ENCODE results near the gene TMEM39A. TPM values are rescaled to one million over a fixed set of nuclear protein-coding genes. Genes with fewer than 3 reads are reported as not detected.

Gene TMEM39A, protein sequence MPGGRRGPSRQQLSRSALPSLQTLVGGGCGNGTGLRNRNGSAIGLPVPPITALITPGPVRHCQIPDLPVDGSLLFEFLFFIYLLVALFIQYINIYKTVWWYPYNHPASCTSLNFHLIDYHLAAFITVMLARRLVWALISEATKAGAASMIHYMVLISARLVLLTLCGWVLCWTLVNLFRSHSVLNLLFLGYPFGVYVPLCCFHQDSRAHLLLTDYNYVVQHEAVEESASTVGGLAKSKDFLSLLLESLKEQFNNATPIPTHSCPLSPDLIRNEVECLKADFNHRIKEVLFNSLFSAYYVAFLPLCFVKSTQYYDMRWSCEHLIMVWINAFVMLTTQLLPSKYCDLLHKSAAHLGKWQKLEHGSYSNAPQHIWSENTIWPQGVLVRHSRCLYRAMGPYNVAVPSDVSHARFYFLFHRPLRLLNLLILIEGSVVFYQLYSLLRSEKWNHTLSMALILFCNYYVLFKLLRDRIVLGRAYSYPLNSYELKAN
- polyA plus RNA-seq (ENCODE audit: low read depth in 6 of 6) = 10 to 100 TPM in 4 of 6 donors, 1 to 10 TPM in 2; 3.5 to 16.1 (median 10.7) TPM

DNA sequence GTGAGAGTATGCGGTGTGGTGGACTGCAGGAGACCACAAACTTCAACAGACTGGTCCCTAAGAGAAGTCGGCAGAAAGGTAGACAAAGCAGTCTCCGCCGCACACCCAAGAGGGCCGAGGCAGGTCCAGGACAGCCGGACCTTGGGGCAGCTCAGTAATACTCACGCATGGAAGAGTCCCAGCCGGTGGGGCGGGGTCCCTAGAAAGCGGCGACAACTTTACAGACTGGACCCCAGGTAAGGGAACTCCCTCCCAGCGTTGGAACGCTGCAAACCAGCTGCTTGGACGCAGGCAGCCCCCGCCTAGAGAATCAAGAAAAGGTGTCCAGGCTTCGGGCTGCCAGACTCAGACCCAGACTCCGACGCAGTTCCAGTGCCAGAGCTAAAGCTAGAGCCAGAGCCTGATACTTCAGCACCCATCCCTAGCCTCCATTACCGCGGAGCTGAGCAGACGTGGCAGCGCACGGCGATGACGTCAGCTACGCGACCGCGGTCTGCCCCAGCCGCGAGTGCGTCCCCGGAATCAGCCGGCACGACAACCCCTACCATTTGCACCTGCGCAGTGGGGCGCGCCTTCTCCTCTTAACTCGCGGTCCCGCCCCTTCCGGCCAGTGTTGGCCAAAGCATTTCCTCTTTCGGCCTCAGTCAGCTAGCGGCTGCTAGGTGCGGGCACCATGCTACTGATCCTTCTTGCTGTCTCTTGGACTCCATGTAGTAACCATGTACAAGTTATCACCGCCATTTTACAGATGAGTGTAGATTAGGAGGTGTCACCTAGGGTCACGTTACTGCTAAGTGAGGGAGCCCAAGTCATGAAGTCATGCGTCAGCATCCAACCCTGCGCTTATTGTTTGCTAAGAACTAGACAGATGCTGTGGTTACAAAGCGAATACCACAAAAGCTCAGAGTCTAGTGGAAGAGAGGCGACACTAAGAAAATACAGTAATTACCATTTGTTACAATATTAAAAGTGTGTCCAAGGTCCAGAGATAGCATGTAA, at the start of gene TMEM39A:
TSS of gene TMEM39A (minus strand) at position 445 of the 999 bp plus-strand sequence. CDS start 1,541 bp downstream, outside the sequence.
- H3K27ac Mint-ChIP-seq = peak within 1 kb of the TSS; percentile 97 to 99 (median 97)
- peak within 1 kb of the TSS; percentile 86 to 99 (median 95) for H3K4me3 Mint-ChIP-seq
- ATAC-seq (ENCODE audit: low read depth in 2 of 2) (peak; percentile 86 to 87), DNase-seq (peak; percentile 98)
- peaks cover 19 to 35% (median 27%) of the 10 kb centered on the region in 3 donors for H3K4me1 Mint-ChIP-seq
- no peaks in the 10 kb centered on the region for H3K27me3 Mint-ChIP-seq
- peaks cover 0 to 4% (median 3%) of the 10 kb centered on the region in 7 donors for H3K9me3 Mint-ChIP-seq
- peaks cover under 1 to 7% of the 10 kb centered on the region in 2 donors for H3K36me3 Mint-ChIP-seq

DNA sequence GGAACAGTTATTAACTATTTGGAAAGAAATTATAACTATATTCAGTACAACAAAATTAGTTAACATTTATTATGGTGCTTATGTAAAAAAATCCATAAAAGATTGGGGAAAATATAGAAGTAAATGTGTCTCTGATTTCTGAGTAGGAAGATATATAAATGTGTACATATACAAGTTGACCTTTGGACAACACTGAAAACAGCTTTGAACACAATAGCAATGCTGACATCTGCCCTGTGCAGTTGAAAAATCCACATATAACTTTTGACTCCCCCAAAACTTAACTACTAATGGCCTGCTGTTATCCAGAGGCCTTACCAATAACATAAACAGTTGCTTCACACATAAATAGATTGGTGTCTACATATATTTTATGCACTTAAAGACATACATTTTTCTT, 47.3 kb upstream of the TMEM39A start:
- Mint-ChIP-seq H3K4me3 (no peak overlapping the region), H3K4me1 (peaks cover 5 to 15% (median 12%) of the 10 kb centered on the region in 3 donors), H3K36me3 (peaks cover 30 to 39% of the 10 kb centered on the region in 2 donors), H3K9me3 (no peaks in the 10 kb centered on the region), H3K27me3 (no peaks in the 10 kb centered on the region), H3K27ac (no peak overlapping the region)
- DNase-seq (no peak), ATAC-seq (ENCODE audit: low read depth in 2 of 2) (no peak)

DNA sequence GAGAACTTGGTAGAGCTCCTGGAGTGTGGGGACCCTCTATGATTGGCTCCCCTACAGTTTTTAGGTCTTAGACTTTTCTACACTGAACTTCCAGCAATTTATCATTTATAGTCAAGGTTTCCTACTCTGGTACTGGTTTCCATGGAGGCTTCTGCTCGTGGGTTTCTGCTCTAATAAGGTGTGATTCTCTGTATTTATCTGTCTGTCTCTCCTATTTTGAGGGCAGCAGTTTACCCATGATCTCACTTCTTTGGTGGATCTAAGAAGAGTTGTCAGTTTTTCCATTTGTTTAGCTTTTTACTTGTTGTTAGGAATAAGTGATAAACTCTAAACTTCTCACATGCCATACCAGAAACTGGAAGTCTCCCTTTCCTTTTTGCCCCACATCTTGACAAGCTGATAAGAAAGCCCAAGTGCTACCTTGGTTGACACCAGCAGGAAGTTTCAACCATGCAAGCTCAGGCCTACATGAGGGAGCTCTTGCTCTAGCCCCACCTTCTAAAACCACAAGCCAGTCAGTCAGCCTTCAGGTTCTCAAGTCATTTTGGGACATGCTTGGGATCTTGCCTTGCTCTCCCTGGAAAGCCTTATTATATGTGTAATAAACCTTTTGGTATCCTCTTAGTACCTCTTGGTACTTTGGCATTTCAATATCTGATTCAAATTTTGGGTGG, 44.9 kb upstream of the TMEM39A start:
- Mint-ChIP-seq H3K27me3 (no peaks in the 10 kb centered on the region), H3K27ac (no peak overlapping the region)
- no peak for ATAC-seq (ENCODE audit: low read depth in 2 of 2)

DNA sequence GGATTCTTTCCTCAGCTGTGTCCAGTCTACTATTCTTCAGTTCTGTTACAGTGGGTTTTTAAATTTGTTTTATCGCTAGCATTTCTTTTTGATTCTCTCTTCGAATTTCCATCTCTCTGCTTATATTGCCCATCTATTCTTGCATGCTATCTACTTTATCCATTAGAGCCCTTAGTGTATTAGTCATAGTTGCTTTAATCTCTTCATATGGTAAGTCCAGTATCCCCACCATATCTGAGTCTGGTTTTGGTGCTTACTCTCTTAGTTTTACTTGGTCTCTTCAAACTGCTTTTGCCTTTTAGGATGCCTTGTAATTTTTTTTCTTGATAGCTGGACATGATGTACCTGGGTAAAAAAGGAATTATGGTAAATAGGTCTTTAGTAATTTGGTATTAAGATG, 44.0 kb upstream of the TMEM39A start:
- no peaks in the 10 kb centered on the region for H3K9me3 Mint-ChIP-seq
- H3K27ac Mint-ChIP-seq = peak overlapping the region in 2 of 6 donors; percentile 12 to 26
- peaks cover 5 to 16% (median 15%) of the 10 kb centered on the region in 3 donors for H3K4me1 Mint-ChIP-seq
- DNase-seq (no peak), ATAC-seq (ENCODE audit: low read depth in 2 of 2) (no peak)
- H3K36me3 Mint-ChIP-seq = peaks cover 23 to 25% of the 10 kb centered on the region in 2 donors
- no peak overlapping the region for H3K4me3 Mint-ChIP-seq
- no peaks in the 10 kb centered on the region for H3K27me3 Mint-ChIP-seq

More for the DNA sequence above, 44.9 kb upstream of the TMEM39A start:
- Mint-ChIP-seq H3K4me1 (peaks cover 5 to 16% (median 15%) of the 10 kb centered on the region in 3 donors), H3K9me3 (no peaks in the 10 kb centered on the region), H3K4me3 (no peak overlapping the region), H3K36me3 (peaks cover 26 to 32% of the 10 kb centered on the region in 2 donors)
- DNase-seq = no peak

DNA sequence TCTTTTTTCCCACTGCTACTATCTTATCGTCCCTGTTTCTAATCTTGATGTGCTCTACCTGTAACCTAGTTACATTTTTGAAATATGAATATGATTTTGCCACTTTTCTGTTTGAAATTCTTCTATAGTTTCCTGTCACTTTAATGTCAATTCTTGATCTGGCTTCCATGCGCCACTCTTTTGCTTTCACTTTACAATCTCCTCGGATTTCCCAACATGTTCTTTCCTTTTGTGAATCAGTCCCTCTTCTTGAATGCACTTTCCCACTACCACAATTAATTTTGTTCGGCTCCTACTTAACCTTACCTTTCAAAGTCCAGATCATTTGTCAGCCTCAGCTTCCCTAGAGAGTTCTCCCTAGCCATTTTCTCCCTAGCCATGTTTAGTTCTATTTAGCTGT, 43.2 kb upstream of the TMEM39A start:
- H3K27ac Mint-ChIP-seq = peak overlapping the region in 2 of 6 donors; percentile 12 to 85
- H3K9me3 Mint-ChIP-seq = no peaks in the 10 kb centered on the region
- H3K4me3 Mint-ChIP-seq = no peak overlapping the region
- no peak for DNase-seq
- H3K36me3 Mint-ChIP-seq = peaks cover 23 to 25% of the 10 kb centered on the region in 2 donors
- H3K4me1 Mint-ChIP-seq = peaks cover 5 to 16% (median 15%) of the 10 kb centered on the region in 3 donors
- H3K27me3 Mint-ChIP-seq = no peaks in the 10 kb centered on the region
- ATAC-seq (ENCODE audit: low read depth in 2 of 2) = no peak

DNA sequence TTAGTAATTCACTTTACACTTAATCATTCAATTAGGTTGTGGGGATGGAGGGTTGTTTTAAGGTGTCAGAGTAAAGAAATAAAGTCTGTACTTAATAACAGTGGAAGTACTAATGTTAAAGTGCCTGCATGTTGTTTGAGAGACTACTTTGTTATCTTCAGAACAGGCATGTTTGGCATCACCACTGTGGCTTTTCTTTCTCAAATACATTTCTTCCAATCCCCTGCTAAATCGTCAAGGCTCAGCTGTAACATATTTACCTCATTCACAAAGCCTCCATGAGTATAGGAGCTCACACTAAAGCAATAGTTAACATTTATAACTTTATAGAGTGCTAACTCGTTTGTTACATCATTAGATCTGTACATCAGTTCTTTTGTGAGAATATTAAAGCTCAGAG, 37.5 kb upstream of the TMEM39A start:
- H3K27ac Mint-ChIP-seq = peak overlapping the region in 1 of 6 donors; percentile 60
- peaks cover 20 to 35% (median 22%) of the 10 kb centered on the region in 3 donors for H3K4me1 Mint-ChIP-seq
- H3K36me3 Mint-ChIP-seq = peaks cover 9 to 13% of the 10 kb centered on the region in 2 donors
- H3K27me3 Mint-ChIP-seq = no peaks in the 10 kb centered on the region
- H3K9me3 Mint-ChIP-seq = no peaks in the 10 kb centered on the region
- H3K4me3 Mint-ChIP-seq = peak overlapping the region in 2 of 8 donors; percentile 18 to 99
- ATAC-seq (ENCODE audit: low read depth in 2 of 2) (no peak), DNase-seq (no peak)

DNA sequence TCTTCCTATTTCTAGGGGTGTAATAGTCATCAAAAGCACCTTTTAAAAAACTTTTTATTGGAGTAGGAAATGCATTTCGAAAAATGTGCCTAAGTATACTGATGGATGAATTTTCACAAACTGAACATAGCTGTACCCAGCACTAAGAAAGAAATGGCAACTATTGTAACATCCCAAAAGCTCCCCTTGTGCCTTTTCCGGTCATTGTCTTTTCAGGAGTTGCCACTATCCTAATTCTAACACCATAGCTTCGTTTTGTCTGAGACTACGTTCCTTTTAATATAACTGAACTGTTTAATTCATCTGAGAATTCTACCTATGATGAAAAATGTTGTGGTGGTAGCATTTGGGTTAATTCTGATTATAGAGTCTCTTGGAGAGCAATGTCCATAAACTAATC, 36.9 kb upstream of the TMEM39A start:
- Mint-ChIP-seq H3K27ac (peak overlapping the region in 1 of 6 donors; percentile 34), H3K36me3 (peaks cover 9 to 13% of the 10 kb centered on the region in 2 donors), H3K9me3 (no peaks in the 10 kb centered on the region), H3K27me3 (no peaks in the 10 kb centered on the region), H3K4me3 (peak overlapping the region in 4 of 8 donors; percentile 56 to 99 (median 99)), H3K4me1 (peaks cover 20 to 35% (median 22%) of the 10 kb centered on the region in 3 donors)
- ATAC-seq (ENCODE audit: low read depth in 2 of 2) (no peak), DNase-seq (no peak)

DNA sequence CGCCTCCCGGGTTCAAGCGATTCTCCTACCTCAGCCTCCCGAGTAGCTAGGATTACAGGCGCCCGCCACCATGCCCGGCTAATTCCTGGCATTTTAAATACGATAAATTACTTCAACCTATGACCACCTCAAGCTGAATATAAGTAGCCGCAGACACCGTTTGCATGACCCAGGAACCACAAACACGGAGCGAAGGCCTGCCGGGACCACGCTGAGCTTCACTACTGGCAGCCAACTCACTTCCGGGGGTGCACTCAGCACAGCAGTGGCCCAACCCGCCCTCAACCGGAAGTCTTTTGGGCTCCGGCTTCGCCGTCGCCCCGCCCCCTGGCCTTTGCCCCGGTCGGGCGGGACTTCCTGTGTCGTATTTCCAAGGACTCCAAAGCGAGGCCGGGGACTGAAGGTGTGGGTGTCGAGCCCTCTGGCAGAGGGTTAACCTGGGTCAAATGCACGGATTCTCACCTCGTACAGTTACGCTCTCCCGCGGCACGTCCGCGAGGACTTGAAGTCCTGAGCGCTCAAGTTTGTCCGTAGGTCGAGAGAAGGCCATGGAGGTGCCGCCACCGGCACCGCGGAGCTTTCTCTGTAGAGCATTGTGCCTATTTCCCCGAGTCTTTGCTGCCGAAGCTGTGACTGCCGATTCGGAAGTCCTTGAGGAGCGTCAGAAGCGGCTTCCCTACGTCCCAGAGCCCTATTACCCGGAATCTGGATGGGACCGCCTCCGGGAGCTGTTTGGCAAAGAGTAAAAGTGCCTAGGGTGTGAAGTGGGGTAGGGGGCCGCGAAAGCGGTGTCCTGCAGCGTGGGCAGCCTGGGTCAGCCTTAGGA, 35.0 kb upstream of the TMEM39A start, which contains the start of gene TIMMDC1:
TSS of gene TIMMDC1 (plus strand) at position 362 of the 826 bp plus-strand sequence. CDS start at position 549, 187 bp downstream.
- H3K4me3 Mint-ChIP-seq = peak within 1 kb of the TSS; percentile 97 to 100 (median 99)
- peaks cover 16 to 35% (median 22%) of the 10 kb centered on the region in 3 donors for H3K4me1 Mint-ChIP-seq
- peaks cover 0 to 4% of the 10 kb centered on the region in 2 donors for H3K36me3 Mint-ChIP-seq
- no peaks in the 10 kb centered on the region for H3K27me3 Mint-ChIP-seq
- DNase-seq (peak; percentile 96), ATAC-seq (ENCODE audit: low read depth in 2 of 2) (peak; percentile 97 to 98)
- no peaks in the 10 kb centered on the region for H3K9me3 Mint-ChIP-seq
- peak within 1 kb of the TSS; percentile 97 to 100 (median 98) for H3K27ac Mint-ChIP-seq

DNA sequence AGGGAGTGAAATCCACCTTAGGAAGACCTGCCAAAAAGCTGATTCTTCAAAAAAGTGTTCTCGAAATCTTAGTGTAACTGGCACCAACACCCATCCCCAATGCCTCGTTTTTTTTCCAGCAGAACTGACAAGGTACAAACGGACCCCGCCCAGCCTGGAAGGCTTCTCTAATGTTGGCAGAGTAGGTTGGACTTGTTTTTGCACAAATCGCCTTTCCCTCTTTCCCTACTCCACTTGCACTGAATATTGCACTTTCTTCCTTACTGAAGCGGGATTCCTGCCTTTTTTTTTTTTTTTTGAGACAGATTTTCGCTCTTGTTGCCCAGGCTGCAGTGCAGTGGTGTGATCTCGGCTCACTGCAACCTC, 34.4 kb upstream of the TMEM39A start:
- Mint-ChIP-seq H3K27ac (peak overlapping the region; percentile 97 to 100 (median 98)), H3K4me1 (peaks cover 16 to 35% (median 22%) of the 10 kb centered on the region in 3 donors), H3K27me3 (no peaks in the 10 kb centered on the region), H3K9me3 (no peaks in the 10 kb centered on the region), H3K4me3 (peak overlapping the region; percentile 97 to 100 (median 99)), H3K36me3 (peaks cover 2 to 4% of the 10 kb centered on the region in 2 donors)
- ATAC-seq (ENCODE audit: low read depth in 2 of 2) = no peak
- no peak for DNase-seq

DNA sequence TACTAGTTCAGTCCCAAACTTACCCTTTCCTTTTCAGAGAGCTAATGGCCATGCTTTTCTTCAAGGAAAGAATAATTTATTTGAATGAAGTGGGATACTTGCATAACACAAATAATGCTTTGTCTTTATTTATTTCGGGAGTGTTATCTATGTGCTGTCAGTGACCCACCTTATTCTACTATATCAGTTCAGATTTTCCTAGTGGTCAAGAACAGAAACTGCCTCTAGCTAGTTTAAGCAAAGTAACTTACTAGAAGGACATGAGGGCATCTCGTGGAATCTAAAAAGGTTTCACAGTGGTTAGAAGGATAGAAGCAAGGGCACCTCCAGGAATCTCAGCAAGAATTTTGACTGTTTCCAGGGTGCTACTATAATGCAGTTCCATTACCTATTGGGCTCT, 31.2 kb upstream of the TMEM39A start:
- H3K36me3 Mint-ChIP-seq = peaks cover 7 to 8% of the 10 kb centered on the region in 2 donors
- ATAC-seq (ENCODE audit: low read depth in 2 of 2) (no peak), DNase-seq (no peak)
- peak overlapping the region in 1 of 8 donors; percentile 58 for H3K4me3 Mint-ChIP-seq
- H3K27ac Mint-ChIP-seq = no peak overlapping the region
- no peaks in the 10 kb centered on the region for H3K27me3 Mint-ChIP-seq
- peaks cover 3 to 21% (median 16%) of the 10 kb centered on the region in 3 donors for H3K4me1 Mint-ChIP-seq
- no peaks in the 10 kb centered on the region for H3K9me3 Mint-ChIP-seq

DNA sequence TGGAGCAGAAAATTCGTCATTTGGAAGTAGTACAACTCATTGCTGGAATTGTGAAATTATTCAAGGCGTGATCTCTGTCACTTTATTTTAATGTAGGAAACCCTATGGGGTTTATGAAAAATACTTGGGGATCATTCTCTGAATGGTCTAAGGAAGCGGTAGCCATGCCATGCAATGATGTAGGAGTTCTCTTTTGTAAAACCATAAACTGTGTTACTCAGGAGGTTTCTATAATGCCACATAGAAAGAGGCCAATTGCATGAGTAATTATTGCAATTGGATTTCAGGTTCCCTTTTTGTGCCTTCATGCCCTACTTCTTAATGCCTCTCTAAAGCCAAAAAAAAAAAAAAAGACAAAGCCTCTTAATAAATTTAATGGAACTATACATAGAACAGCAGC, 29.4 kb upstream of the TMEM39A start:
- Mint-ChIP-seq H3K4me3 (peak overlapping the region in 1 of 8 donors; percentile 11), H3K27me3 (no peaks in the 10 kb centered on the region), H3K9me3 (no peaks in the 10 kb centered on the region), H3K27ac (peak overlapping the region in 1 of 6 donors; percentile 1), H3K4me1 (peaks cover 0 to 6% (median 5%) of the 10 kb centered on the region in 3 donors), H3K36me3 (peaks cover 7 to 8% of the 10 kb centered on the region in 2 donors)
- ATAC-seq (ENCODE audit: low read depth in 2 of 2) = no peak
- DNase-seq = no peak

DNA sequence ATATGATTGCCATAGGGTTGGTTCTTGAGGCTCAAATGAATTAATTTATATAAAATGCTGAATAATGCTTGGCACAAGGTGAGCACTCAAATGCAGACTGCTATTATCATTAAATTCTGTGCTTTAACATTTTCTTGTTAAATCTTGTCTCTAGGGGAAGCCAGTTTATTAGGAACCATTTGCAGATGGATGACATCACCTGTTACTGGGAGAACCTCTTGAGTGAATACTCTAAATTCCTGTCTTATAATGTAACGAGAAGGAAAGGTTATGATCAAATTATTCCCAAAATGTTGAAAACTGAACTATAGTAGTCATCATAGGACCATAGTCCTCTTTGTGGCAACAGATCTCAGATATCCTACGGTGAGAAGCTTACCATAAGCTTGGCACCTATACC, 28.7 kb upstream of the TMEM39A start:
- Mint-ChIP-seq H3K27ac (no peak overlapping the region), H3K9me3 (no peaks in the 10 kb centered on the region), H3K36me3 (peaks cover 7 to 8% of the 10 kb centered on the region in 2 donors), H3K4me3 (no peak overlapping the region), H3K4me1 (no peaks in the 10 kb centered on the region), H3K27me3 (no peaks in the 10 kb centered on the region)
- ATAC-seq (ENCODE audit: low read depth in 2 of 2) (no peak), DNase-seq (no peak)

Data from naive B cell (primary cell).